ENCODE measurements around the gene SCGB1A1.

DNA sequence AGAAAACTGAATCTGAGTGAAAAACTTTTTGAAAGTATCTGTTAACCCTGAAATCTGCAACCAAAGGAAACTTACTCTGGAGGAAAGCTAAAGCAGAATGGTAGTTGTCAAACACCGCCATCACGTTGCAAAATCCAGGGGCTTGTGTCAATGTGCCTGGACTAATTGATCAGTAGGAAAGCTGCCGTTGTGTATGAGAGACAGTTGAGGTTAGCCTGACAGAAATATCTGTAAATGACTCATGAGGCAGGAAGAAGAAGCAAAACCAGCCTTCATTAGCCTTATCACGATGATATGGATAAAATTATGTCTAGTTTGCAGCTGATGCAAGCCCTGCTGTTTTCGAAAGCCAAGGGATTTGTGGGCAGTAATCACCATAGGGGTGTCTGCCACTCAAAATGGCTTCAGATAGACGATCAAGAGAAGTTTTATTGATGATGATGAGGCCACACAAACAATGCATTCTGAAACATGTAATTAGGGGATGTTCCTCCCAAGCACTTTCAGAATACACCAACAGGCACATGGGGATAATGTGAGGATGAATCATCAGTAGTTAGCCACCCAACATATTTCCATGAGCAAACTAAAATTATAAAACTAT, 8.9 kb downstream of the SCGB1A1 start:
- peak; percentile 66 for TF ChIP-seq GATA2 (IDR thresholded peaks at IDR 0.05; ENCODE audit: low read depth, low read length)
- no peak for TF ChIP-seq GATA3 (IDR thresholded peaks at IDR 0.05; ENCODE audit: low read depth, low read length)
